ENCODE measurements around the gene PARD3B. TPM values are rescaled to one million over a fixed set of nuclear protein-coding genes. Genes with fewer than 3 reads are reported as not detected.

PARD3B gene
- total and polyA plus RNA-seq, 2 of the 8 experiments (the other 6 are each of a cell fraction or from before 2014, with no cell fraction given) = 1.2 to 5.7 TPM

- TF ChIP-seq CHD1 (IDR thresholded peaks at IDR 0.05; ENCODE audit: low read depth, low read length) (no peak), HDAC2 (IDR thresholded peaks at IDR 0.05; ENCODE audit: borderline replicate concordance in 1 of 2, low read depth in 2 of 2, low read length in 2 of 2) (no peak)
Observed at GRCh38 chr2:205590759-205591158, 1045.5 kb downstream of the PARD3B start (continued).

Measured in H1 (cell line).